Subcutaneous adipose tissue (tissue), 4 donors: ENCODE results near the gene TMEM151B. TPM values are rescaled to one million over a fixed set of nuclear protein-coding genes. Genes with fewer than 3 reads are reported as not detected.

Experiments
- total RNA-seq, 4 donors: library from RNA; depleted of rRNA; stranded (reverse); fragments of >200 nt; gene quantifications; one replicate each; pipeline ENCODE4 v1.1.0, GENCODE V29; 2016
- TF ChIP-seq, protein P1 (sequence below): fragments of 450-650 bp; IDR thresholded peaks from one replicate; pipeline ENCODE4 v1.5.1; 2016; ENCODE audit warnings: low read depth, mild to moderate bottlenecking, control low read depth, antibody characterized with exemption, moderate library complexity

TMEM151B gene
- not detected for total RNA-seq

DNA sequence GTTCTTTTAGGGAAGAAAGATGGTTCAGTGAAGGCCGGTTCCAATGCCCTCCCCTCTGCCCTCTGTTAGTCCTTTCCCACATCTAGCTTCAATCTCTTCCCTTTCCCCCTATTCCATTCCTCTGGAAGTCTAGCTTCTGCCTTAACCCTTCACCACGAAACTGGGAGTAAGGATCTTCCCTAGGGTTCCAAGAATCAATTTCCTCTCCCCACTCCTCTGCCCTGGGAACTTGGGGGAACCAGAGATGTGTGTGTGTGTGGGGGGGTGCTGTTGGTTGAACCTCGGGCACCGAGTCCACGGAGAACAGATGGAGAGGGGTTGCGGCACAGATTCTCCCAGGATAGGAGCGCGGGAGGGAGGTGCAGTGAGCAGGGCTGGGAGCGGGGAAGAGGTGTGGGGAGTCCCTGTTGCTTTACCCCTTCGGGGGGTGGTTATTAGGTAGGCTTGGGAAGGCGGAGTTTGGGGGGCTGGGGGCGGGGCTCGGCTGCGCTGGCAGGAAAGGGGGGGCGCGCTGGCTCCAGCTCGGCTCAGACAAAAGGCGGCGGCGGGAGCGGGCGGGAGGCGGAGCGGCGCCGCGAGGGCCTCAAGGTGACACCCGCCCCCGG lies at the start of gene TMEM151B:
TSS of gene TMEM151B (plus strand) at position 530 of the 605 bp plus-strand sequence. CDS start 293 bp downstream, outside the sequence.
- TF ChIP-seq, protein P1, sequence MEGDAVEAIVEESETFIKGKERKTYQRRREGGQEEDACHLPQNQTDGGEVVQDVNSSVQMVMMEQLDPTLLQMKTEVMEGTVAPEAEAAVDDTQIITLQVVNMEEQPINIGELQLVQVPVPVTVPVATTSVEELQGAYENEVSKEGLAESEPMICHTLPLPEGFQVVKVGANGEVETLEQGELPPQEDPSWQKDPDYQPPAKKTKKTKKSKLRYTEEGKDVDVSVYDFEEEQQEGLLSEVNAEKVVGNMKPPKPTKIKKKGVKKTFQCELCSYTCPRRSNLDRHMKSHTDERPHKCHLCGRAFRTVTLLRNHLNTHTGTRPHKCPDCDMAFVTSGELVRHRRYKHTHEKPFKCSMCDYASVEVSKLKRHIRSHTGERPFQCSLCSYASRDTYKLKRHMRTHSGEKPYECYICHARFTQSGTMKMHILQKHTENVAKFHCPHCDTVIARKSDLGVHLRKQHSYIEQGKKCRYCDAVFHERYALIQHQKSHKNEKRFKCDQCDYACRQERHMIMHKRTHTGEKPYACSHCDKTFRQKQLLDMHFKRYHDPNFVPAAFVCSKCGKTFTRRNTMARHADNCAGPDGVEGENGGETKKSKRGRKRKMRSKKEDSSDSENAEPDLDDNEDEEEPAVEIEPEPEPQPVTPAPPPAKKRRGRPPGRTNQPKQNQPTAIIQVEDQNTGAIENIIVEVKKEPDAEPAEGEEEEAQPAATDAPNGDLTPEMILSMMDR, result no peak

DNA sequence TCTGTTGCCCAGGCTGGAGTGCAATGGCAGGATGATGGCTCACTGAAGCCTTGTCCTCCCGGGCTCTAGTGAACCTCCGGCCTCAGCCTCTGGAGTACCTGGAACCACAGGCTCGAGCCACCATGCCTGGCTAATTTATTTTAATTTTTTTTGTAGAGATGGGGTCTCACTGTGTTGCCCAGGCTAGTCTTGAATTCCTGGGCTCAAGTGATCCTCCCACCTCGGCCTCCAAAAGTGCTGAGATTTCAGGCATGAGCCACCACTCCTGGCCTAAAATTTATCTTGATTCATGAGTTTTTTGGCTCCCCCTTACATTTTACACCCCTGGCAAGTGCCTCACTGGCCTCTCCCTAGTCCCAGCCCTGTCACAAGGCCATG lies 49.3 kb upstream of the TMEM151B start:
- TF ChIP-seq, protein P1, result no peak

DNA sequence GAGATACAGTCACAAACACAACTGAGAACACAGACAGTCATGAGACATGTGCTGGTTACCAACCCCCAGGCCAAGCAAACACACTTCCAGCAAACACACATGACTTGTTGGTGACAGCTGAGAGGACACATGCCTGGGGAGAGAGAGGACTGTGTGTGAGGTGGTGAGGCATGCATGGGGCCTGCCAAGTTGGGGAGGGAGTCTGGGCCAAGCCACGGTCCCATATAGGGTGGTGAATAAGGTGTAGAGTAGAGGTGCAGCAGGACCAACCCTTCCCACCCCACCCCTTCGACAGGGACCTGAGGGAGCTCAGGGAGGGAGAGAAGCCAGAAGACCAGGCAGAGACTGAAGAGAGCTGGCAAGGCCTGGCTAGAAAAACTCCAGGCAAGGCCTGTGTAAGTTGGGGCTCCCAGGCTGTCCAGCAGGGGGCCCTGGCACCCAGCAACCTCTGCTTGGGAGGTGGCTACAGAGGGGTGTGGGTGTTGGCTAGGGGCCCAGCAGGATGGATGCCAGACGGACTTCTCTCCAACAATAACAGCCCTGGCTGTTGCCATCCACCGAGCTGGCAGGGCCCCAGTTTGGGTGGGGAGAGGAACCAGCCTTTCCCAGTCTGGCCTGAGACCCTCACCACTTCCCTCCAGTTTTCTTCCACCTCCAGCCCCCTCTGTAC lies 48.8 kb upstream of the TMEM151B start:
- TF ChIP-seq, protein P1, result no peak

DNA sequence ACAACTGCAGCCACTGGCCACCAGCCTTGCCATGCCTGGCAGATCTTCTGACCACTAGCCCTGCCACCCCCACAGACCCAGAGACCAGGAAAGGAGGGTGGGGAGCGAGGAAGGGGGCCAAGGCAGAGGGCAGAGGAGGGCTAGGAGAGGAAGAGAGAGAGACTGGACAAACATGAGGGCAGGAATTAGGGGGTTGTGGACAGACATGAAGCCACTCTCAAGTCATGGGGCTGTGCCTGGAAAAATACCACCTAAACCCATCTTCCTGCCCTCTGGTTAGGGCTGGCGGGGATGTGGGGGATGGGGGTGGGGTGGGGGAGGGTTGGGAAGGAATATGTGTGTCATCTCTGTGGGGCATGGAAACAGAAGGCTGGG lies 48.3 kb upstream of the TMEM151B start:
- TF ChIP-seq, protein P1, result no peak

- TF ChIP-seq, protein P1, result no peak
Measured at GRCh38 chr6:44222486-44223318, 47.5 kb upstream of the TMEM151B start.

DNA sequence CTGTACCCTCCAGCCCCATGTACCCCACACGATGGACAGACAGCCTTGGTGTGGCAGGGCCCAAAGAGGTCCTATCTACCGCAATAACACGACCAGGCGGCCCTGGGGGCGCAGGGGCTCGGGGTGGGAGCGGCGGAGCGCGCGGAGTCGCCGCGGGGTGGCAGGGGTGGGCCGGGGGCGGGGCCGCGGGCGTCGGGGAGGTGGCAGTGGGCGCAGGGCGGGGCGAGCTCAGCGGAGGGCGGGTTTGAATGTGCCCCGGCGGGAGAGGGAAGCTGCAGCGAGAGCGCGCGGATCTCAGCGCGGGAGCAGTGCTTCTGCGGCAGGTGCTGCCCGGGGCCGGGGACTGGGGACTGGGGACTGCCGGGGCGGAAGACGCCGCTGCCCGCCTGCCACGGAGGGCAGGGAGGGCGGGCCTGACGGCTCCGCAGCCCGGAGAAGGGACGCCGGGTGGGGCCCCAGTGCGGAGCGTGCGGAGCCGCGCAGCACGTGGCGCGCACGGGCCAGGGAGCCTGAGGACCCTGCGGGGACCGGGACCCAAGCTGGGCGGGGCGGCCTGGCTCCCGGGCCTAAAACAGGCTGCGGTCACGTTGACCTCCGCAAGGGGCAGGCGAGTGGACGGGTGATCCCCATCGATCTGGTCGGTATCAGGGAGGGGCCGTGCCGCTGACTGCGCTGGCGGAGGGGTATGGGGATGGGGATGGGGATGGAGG lies 46.8 kb upstream of the TMEM151B start, which contains the start of gene SLC29A1:
TSS of gene SLC29A1 (plus strand) at position 277 of the 710 bp plus-strand sequence. CDS start 3,719 bp downstream, outside the sequence.
- TF ChIP-seq, protein P1, result no peak
